Measurements from ENCODE around the gene RCN2. TPM values are rescaled to one million over a fixed set of nuclear protein-coding genes. Genes with fewer than 3 reads are reported as not detected.

The RCN2 gene
- total RNA-seq, 4 donors from 2014 or later, result 12.7 to 34.3 (median 18.5) TPM

- in situ Hi-C loops (cut with MboI; ENCODE audit: low pct_ligation_motif_present in 1 of 4, low pct_unique_long_range_greater_than_20kb in 1 of 4, low sequenced_read_pairs in 3 of 4), result no loop called here
- no peaks in the 10 kb centered on the region for H3K9me3 ChIP-seq
- 2% methylated on average over 26 of the region's 29 CpGs; no CpG with 5 or more reads in 1 of the 2 donors for WGBS, 2 donors (ENCODE audit: low coverage in 1 of 2)
- TF ChIP-seq CTCF (IDR thresholded peaks at IDR 0.05) (no peak), POLR2AphosphoS5 (IDR thresholded peaks at IDR 0.05) (no peak), POLR2A (IDR thresholded peaks at IDR 0.05) (no peak), EP300 (IDR thresholded peaks at IDR 0.05; ENCODE audit: low read depth) (no peak)
- H3K4me3 ChIP-seq, result peak overlapping the region; percentile 59 to 94 (median 66)
- no peaks in the 10 kb centered on the region for H3K36me3 ChIP-seq
- peak; percentile 36 for DNase-seq
- H3K27me3 ChIP-seq, result no peaks in the 10 kb centered on the region
- intact Hi-C loops (cut with DNase I; ENCODE audit: low total_unique reads), result no loop called here
- H3K4me1 ChIP-seq, result peaks cover 8 to 24% (median 22%) of the 10 kb centered on the region in 4 donors
- peak overlapping the region; percentile 79 to 89 (median 86) for H3K27ac ChIP-seq
Observed at GRCh38 chr15:76904461-76905012, 27.0 kb upstream of the RCN2 start.

GRCh38 chr15:76905013-76905839 lies 26.3 kb upstream of the RCN2 start, which contains the start of gene SCAPER:
Gene SCAPER (minus strand): TSS chr15:76905340. CDS start chr15:76883817, 21,523 bp downstream.
- WGBS, 2 donors (ENCODE audit: low coverage in 1 of 2), result 2 to 5% methylated on average over 2 to 42 of the region's 78 CpGs
- Histone ChIP-seq H3K27ac (peak within 1 kb of the TSS; percentile 79 to 89 (median 86)), H3K4me3 (peak within 1 kb of the TSS; percentile 59 to 94 (median 66)), H3K9me3 (no peaks in the 10 kb centered on the region), H3K4me1 (peaks cover 8 to 24% (median 22%) of the 10 kb centered on the region in 4 donors), H3K36me3 (no peaks in the 10 kb centered on the region), H3K27me3 (no peaks in the 10 kb centered on the region)
- in situ Hi-C loops (cut with MboI; ENCODE audit: low pct_ligation_motif_present in 1 of 4, low pct_unique_long_range_greater_than_20kb in 1 of 4, low sequenced_read_pairs in 3 of 4), result no loop called here
- DNase-seq, result peak; percentile 95
- intact Hi-C loops (cut with DNase I; ENCODE audit: low total_unique reads), result no loop called here
- peak in 1 of 5 experiments; percentile 26 for TF ChIP-seq CTCF (IDR thresholded peaks at IDR 0.05)
- TF ChIP-seq EP300 (IDR thresholded peaks at IDR 0.05; ENCODE audit: low read depth), result no peak
- TF ChIP-seq POLR2AphosphoS5 (IDR thresholded peaks at IDR 0.05), result peak; percentile 83 to 86 (median 85)
- TF ChIP-seq POLR2A (IDR thresholded peaks at IDR 0.05), result peak; percentile 74

GRCh38 chr15:76905855-76906254 lies 25.7 kb upstream of the RCN2 start:
- H3K4me1 ChIP-seq, result peaks cover 8 to 24% (median 22%) of the 10 kb centered on the region in 4 donors
- in situ Hi-C loops (cut with MboI; ENCODE audit: low pct_ligation_motif_present in 1 of 4, low pct_unique_long_range_greater_than_20kb in 1 of 4, low sequenced_read_pairs in 3 of 4), result no loop called here
- no peak for DNase-seq
- peak overlapping the region; percentile 79 to 89 (median 86) for H3K27ac ChIP-seq
- WGBS, 2 donors (ENCODE audit: low coverage in 1 of 2), result 33 to 40% methylated on average over 9 of the region's 9 CpGs
- intact Hi-C loops (cut with DNase I; ENCODE audit: low total_unique reads), result no loop called here
- no peaks in the 10 kb centered on the region for H3K36me3 ChIP-seq
- H3K9me3 ChIP-seq, result no peaks in the 10 kb centered on the region
- TF ChIP-seq CTCF (IDR thresholded peaks at IDR 0.05), result no peak
- no peak for TF ChIP-seq POLR2AphosphoS5 (IDR thresholded peaks at IDR 0.05)
- no peak for TF ChIP-seq EP300 (IDR thresholded peaks at IDR 0.05; ENCODE audit: low read depth)
- TF ChIP-seq POLR2A (IDR thresholded peaks at IDR 0.05), result no peak
- H3K4me3 ChIP-seq, result peak overlapping the region in 3 of 4 donors; percentile 61 to 94 (median 70)
- H3K27me3 ChIP-seq, result no peaks in the 10 kb centered on the region

- intact Hi-C loops (cut with DNase I; ENCODE audit: low total_unique reads) (no loop called here), in situ Hi-C loops (cut with MboI; ENCODE audit: low pct_ligation_motif_present in 1 of 4, low pct_unique_long_range_greater_than_20kb in 1 of 4, low sequenced_read_pairs in 3 of 4) (no loop called here)
- H3K9me3 ChIP-seq, result no peaks in the 10 kb centered on the region
- no peaks in the 10 kb centered on the region for H3K27me3 ChIP-seq
- H3K4me3 ChIP-seq, result no peak overlapping the region
- H3K4me1 ChIP-seq, result no peaks in the 10 kb centered on the region
- no peak for DNase-seq
- no peaks in the 10 kb centered on the region for H3K36me3 ChIP-seq
- TF ChIP-seq POLR2A (IDR thresholded peaks at IDR 0.05), result no peak
- no peak for TF ChIP-seq CTCF (IDR thresholded peaks at IDR 0.05)
- no peak for TF ChIP-seq EP300 (IDR thresholded peaks at IDR 0.05; ENCODE audit: low read depth)
- TF ChIP-seq POLR2AphosphoS5 (IDR thresholded peaks at IDR 0.05), result no peak
- WGBS, 2 donors (ENCODE audit: low coverage in 1 of 2), result 63% methylated on average over 1 to 4 of the region's 4 CpGs
- no peak overlapping the region for H3K27ac ChIP-seq
Observed at GRCh38 chr15:76912430-76912829, 19.1 kb upstream of the RCN2 start.

All from transverse colon (tissue), 4 donors.